GM18520 (cell line): Measurements from ENCODE around the gene KCNQ1OT1.

Experiments
- ATAC-seq: cut with Tn5 transposase; IDR thresholded peaks from one replicate; pipeline ENCODE4 v1.9.1; 2021; ENCODE audit not compliant: unreplicated experiment

KCNQ1OT1 gene

DNA sequence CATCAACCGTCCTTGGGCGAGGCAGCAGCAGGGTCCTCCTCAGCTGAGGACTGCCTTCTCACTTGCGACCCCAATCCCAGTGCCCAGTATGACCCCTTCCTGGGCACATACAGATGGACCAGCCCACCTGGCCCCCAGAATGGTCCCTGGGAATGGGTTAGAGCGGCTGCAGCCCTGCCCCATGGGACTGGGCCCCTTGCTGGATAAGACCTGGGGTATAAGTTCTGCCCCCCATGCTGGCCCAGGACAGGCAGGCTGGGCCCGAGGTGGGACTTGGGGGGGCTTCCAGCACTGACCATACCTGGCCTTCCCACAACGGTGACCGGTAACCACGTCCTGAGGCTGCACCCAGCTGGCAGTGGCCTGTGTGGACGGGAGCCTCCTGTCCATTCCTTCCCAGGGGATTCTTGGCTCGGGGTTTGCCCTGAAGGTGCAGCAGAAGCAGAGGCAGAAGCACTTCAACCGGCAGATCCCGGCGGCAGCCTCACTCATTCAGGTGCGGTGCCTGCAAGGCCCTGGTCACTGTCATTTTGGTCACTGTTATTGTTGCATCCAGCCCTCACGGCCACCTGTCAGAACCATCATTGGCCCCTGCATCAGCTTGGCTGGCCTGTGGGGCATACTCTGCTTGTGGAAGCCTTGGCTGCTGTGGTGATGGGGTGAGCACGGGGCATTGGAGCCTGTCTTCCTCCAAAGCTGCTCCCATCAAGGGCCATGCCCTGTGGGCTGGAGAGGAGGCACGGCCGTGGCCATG, 114.8 kb downstream of the KCNQ1OT1 start:
- no peak for ATAC-seq

- ATAC-seq = no peak
These were observed 115.4 kb downstream of the KCNQ1OT1 start for GRCh38 chr11:2584434-2584811.

- ATAC-seq = no peak
These were observed 116.2 kb downstream of the KCNQ1OT1 start for GRCh38 chr11:2583605-2583958.

DNA sequence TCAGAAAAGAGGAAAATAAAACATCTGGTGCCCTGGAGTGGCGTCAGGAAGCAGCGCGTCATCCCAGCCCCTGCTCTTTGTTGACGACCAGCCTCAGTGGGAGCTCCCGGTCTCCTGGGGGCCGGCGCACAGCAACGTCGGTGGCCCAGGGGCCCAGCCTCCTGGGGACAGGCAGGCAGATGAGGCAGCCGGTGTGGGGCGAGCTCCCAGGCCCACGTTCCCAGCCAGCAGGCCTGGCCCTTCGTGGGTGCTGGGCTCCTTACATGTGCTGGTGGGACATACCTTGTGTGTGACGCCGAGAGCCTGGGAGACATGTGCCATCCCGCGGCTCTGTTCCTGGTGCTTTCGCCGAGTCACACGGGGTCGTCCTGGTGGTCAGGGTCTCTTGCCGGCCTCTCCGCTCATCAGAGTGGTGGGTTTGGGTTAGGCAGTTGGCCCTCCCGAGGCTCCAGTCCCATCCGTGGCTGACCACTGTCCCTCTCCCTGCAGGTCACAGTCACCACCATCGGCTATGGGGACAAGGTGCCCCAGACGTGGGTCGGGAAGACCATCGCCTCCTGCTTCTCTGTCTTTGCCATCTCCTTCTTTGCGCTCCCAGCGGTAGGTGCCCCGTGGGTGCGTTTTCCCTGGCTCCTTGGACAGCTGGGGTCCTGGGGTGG, 116.7 kb downstream of the KCNQ1OT1 start:
- no peak for ATAC-seq

DNA sequence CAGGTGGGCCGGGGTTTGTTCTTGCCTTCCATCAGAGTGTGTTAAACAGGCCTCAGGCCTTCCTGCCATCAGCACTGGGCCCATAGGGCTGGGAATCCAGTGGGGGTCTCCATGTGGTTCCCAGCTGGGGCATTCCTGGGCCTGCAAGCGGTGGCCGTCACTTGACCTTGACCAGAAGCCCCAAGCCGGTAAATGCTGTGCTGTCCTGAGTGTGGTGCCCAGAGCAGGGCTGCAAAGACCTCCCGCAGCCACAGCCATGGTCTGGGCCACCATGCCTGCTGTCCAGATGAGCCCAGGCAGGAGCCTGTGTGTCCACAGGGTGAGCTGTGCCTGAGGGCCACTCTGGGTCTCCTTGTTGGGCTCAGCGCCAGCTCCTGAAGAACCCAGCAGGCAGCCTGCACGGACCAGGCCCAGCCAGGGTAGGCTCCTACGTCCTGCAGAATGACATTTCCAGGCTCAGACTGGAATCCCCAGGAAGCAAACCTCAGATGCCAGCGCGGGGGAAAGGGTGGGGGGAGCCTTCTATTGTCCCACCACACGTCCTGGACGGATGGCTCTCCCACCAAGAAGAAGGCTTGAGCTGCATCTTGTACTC, 117.3 kb downstream of the KCNQ1OT1 start:
- no peak for ATAC-seq

- no peak for ATAC-seq
These were observed 117.9 kb downstream of the KCNQ1OT1 start for GRCh38 chr11:2581931-2582350.

- no peak for ATAC-seq
These were observed 118.5 kb downstream of the KCNQ1OT1 start for GRCh38 chr11:2581151-2581930.

DNA sequence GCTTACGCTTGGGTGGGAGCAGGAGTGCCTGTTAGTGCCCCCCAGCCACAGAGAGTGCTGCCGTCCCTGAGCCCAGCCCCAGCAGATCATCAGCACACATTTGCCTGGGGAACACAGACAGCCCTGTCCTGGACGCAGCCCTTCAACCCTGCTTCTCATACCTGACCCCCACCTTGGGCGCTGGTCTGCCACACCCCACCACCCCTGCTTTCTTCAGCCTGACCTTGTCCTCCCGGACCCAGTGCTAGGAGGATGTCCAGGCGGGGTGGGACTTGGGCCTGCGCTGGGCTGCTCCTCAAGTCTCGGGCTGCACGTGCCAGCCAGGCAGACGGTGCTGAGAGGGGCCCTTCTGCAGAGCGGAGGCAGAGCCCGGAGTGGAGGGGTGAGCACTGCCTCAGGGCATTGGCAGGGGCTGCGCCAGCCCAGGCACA, 119.2 kb downstream of the KCNQ1OT1 start:
- ATAC-seq = no peak

- no peak for ATAC-seq
These were observed 119.8 kb downstream of the KCNQ1OT1 start for GRCh38 chr11:2580061-2580421.

DNA sequence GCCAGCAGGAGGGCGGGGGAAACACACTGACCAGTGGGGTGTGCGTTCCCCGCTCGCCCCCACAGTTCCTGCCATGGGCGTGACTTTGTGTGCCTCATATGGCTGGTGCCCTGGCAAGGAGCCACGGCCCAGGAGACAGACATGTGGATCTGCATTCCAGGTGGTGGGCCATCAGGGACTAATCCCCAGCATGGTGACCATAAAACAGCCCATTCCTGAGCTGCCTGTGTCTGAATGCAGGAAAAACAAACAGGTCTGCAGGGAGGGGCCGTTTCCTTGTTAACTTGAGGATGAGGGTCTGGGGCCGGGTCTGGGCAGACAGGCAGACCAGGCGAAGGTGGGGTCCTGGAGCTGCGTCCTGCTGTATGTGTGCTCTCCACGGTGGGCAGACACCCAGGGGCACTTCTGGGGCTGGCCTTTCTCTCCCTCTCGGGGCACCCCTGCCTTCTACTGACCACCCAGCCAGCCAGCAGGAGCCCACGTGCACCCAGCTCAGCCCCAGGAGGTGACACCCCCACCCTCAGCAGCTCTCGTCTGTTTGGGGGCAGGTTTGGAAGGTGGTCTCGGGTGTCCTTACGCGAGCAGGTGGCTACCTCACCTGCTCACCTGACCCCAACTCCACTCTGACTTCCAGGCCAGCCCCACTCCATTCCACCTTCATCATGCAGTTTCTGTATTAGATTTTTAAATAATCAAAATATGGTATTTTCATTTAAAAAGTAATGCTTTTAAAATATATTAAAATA, 120.3 kb downstream of the KCNQ1OT1 start:
- no peak for ATAC-seq

DNA sequence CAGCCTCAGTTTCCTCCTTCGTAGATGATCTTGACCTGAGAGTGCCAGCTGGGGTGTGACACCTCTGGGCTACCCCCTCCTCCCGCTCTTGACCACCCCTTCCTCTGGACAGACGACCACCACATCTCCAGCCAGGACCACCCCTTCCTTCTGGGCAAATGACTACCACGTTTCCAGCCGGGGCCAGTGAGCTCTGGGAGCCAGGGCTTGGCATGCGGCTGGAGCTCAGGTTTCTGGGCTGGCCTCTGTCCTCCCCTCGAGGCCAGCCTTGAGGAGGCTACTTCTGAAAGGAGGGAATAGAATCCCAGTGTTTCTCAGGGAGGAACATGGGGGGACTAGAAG, 120.9 kb downstream of the KCNQ1OT1 start:
- no peak for ATAC-seq

DNA sequence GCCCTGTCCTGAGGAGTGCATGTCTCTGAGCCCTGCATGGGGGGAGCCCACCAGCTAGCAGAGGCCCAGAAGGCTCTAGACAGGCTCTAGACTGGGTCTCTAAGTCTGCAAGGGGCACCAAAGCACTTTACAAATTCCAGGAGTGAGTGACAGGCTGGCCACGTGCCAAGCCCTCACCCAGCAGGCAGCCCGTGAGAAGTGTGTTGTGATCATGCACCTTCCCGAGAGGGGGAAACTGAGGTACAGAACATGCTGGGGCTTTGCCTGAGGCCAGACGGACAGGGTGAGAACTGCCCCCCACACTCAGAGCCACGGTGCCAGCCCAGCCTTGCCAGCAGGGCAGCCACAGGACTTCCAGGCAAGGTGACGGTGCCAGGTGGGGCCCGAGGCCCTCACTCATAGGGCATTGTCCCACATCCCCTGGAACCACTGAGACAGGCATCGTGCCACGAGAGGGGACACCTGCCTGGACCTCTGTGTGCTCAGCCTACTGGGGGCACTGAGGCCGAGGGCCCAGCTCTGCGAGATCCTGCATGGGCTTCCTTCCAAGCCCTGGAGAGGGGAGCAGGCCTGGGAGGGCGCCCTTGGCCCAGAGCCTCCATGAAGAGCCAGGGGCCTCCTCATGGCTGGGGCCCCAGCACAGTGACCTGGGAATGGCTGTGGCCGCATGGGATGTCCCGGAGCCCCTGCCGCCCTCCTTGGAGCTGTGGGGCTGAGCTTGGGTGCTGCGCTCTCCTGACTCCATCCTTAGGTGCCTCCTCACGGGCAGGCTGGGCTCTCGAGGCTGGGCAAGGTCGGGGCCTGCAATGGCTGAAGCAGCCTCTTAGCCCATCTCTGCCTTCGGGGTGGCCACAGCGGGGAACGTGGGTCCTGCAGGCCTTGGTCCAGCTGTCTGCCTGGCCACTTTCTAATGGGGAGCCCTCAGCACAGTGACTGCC, 121.5 kb downstream of the KCNQ1OT1 start:
- ATAC-seq = no peak

GRCh38 chr11:2577031-2577990, 122.5 kb downstream of the KCNQ1OT1 start:
- no peak for ATAC-seq

- ATAC-seq = no peak
These were observed 123.2 kb downstream of the KCNQ1OT1 start for GRCh38 chr11:2576549-2576948.

GRCh38 chr11:2576111-2576510, 123.7 kb downstream of the KCNQ1OT1 start:
- no peak for ATAC-seq

- no peak for ATAC-seq
These were observed 124.2 kb downstream of the KCNQ1OT1 start for GRCh38 chr11:2575591-2576051.

DNA sequence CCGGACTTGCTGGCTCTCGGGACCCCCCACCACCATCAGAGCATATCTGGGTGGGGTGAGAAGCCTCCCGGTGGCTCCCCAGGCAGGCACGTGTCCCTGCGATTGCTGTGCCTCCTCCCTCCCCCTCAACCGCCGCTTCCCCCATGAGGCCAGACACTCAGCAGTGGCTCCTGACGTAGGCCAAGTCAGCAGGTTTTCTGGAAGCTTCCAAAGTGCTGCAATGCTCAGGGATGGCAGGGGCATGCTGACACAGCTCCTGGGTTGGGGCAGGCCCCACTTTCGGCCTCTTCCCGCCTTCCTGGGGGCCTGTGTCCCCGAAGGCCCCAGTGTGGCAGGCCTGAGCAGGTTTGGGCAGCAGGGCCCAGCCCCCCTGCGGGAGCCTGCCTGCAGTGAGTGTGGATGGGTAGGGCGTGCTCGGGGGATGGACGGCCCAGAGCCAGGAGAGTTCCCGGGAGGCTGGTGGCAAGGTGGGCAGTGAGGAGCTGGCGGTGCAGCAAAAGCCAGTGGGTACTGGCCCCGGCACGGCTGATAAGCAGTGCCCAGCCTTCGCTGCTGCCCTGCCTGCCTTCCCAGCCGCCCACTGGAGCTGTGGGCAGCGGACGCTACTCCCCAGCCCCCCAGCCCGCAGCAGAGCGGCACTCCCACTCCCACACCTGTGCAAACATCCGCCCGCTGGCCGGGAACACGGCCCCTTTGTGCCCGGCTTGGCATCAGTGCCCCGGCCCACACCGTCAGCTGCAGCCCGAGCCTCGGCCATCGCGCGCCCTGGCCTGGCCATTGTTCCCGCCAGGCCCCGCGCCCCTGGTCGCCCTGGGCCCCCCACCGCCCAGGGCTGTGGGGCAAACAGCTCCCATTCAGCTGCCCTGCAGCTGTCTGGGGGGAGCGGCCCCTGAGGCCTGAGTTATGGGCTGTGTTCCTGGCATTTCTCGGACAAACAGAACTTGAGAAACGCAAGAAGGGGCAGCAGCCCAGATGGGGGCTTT, 125.0 kb downstream of the KCNQ1OT1 start:
- no peak for ATAC-seq
